ENCODE measurements around the gene CD80.
A peak's percentile ranks its signal among the peaks of the same experiment; 100 is the strongest.
"Not testable (repeated sequence)": the region's sequence is repeated elsewhere in the genome, so short reads cannot be mapped to it uniquely, and the experiment has no call there.

Gene CD80, protein sequence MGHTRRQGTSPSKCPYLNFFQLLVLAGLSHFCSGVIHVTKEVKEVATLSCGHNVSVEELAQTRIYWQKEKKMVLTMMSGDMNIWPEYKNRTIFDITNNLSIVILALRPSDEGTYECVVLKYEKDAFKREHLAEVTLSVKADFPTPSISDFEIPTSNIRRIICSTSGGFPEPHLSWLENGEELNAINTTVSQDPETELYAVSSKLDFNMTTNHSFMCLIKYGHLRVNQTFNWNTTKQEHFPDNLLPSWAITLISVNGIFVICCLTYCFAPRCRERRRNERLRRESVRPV

DNA sequence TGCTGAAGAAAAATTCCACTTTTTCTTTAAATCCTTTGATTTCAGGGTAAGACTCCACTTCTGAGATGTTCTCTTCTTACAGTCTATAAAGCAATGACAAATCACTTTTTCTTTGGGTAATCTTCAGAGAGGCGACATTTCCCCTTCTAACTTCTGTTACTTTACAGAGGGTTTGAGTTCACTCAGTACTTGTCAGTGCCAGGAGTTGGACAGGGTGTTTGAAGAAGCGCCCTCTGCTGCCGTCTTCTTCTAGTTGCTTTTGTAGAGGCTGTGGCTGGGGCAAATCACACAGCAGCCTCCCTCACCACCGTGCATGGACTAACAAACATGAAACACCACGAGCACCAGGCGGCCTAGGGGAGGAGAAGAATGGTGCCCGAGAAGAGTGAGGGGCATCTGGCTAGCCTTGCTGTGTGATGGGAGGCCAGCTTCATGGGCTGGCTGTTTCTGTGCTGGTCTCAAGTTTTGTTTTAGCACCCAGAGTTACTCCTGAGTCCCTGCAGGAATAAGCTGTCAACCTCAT, at the start of gene CD80:
TSS of gene CD80 (minus strand) at position 174 of the 523 bp plus-strand sequence. CDS start 1,886 bp downstream, outside the sequence.
- peak; percentile 69 to 78 for DNase-seq

GRCh38 chr3:119608405-119609000, 49.1 kb upstream of the CD80 start:
- no peak for DNase-seq

GRCh38 chr3:119604878-119605277, 45.5 kb upstream of the CD80 start:
- no peak for DNase-seq

DNA sequence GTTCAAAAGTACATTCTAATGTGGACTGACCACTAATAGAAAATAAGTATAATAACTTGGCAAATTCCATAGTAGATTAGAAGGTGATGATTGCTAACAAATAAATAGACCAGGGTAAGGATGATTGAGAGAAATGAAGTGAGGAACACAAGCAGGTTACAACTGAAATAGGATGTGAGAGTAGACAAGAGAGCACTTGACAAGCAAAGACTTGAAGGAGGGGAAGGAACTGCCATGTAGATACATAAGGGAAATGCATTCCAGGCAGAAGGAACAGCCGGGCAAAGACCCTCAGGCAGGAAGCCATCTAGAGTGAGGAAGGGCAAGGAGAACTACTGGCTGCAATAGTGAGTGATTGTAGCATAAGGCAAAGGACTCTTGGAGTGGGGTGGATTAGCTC, 43.3 kb upstream of the CD80 start:
- DNase-seq = no peak

DNA sequence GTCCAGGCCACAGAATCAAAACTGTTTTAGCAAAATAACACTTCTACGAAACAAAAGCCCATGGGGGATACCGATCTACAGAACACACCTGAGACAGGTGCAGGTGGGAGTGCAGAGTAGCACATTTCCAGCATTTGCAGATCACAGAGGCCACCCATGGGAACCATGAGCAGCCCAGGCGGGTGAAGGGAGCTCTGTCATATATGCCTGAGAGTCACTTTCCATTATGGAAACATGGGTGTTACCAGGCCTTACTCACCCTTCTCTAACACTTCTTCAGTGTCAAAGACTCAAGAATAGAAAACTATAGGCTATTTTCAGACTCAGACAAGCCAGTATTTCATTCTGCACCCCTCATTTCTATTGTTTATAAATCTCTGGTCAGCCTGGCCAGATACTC, 41.7 kb upstream of the CD80 start:
- DNase-seq = no peak

DNA sequence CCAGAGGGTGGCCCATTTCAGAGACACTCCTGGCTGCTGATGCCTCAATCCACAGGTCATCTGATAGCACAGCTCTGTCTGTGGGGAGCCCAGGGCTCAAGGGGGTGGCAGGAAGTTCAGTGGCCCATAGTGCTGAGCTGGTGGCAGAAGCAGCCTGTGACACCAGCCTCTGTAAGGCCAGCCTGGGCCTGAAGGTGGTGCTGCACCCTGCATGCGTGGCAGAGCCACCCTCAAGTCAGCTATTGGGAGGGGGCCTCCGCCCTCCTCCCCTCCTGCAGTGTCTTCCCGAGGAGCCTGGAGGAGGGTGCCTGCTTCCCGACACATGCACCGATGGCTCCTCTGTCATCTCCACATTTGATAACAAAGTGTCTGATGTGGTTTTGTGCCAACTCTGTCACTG, 41.3 kb upstream of the CD80 start:
- peak; percentile 12 to 32 for DNase-seq

- DNase-seq = no peak
Observed at GRCh38 chr3:119599558-119600174, 40.3 kb upstream of the CD80 start.

- no peak for DNase-seq
Observed at GRCh38 chr3:119598410-119599098, 39.1 kb upstream of the CD80 start.

DNA sequence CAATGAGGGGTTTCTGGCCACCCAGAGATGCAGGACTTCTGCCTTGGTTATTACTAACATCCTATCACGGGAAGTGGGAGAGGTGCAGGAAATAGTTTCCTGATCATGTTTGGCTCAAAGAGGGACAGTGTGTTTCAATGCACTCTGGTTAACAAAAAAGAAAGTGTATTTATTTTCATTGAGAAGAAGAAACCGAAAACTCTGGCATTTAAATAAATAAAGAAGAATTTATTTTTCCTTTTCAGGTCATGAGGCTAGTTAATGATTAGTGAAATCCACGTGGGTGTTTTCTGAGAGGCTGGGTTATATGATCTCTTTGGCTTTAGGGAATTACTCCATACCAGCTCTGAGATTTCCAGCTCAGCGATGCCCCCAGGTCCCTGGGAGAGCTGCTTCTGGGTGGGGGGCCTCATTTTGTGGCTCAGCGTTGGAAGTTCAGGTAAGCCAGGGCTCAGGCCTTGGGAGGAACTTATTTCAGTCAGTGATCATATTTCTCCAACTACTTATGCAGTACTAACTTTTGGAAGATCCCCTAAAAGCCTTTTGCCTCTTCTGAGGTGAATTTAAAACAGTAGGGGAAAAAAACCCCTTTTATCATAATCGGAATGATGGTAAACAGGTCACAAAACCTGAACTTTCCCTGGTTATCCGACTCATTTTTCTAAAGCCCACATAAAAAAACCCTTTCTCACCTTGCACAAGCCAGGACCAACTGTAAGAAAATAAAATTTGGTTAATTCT, 38.3 kb upstream of the CD80 start, which contains the start of gene PLA1A:
TSS of gene PLA1A (plus strand) at position 338 of the 741 bp plus-strand sequence. CDS start at position 367, 29 bp downstream.
- DNase-seq = no peak

- DNase-seq = no peak
Observed at GRCh38 chr3:119596398-119596797, 37.0 kb upstream of the CD80 start.

DNA sequence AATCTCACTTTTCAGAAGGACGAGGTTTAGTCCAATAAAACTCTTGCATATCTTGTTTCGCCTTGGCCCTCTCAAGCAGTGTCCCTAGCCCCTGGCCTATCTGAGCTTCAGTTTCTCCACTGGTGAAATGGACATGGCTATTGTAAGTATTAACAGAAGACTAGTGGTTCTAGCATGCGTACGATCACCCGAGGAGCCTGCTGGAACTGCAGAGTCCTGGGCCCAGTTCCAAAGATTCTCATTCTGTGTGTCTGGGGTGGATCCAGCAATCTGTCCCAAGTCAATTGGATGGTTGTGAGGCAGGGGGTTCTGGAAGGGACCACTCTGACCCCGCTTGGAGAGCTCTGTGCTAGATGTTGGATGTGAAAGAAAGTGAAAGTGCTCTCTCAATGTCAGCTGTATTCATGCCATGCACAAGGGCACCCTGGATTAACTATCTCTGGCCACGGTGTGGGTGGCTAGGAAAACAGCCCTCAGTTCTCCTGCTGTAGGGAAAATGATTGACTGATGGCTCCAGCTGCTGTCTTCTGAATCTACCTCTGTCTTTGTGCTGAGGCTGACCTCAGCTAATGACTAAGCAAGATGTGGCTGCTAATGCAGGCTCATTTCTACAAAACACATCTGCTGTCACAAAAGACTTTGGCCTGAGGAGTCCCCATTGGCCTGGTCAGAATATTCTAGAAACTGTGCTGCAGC, 36.4 kb upstream of the CD80 start:
- DNase-seq = no peak

GRCh38 chr3:119594929-119595328, 35.5 kb upstream of the CD80 start:
- DNase-seq = not testable (repeated sequence)

GRCh38 chr3:119594066-119594465, 34.7 kb upstream of the CD80 start:
- DNase-seq = no peak

GRCh38 chr3:119592861-119593260, 33.4 kb upstream of the CD80 start:
- no peak for DNase-seq

- no peak for DNase-seq
Observed at GRCh38 chr3:119590706-119591105, 31.3 kb upstream of the CD80 start.

GRCh38 chr3:119589102-119589773, 29.8 kb upstream of the CD80 start:
- DNase-seq = peak in 1 of 2 donors; percentile 31

DNA sequence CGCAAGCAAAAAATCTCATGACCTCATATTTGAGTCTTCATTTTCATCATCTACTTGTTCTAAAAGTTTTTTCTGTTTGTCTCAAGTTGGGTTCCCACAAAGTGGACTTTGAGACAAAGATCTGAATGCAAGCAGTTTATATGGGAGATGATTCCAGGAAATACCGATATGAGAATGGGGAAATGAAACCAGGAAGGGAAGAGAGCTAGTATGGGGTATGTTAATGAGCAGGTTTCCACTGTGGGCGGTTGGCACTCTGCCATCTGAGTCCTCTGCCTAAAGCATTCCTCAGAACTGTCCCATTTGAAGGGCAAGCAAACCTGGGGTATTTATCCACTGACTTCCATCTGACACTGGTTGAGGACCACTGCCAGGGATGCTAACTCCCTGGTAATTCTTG, 28.7 kb upstream of the CD80 start:
- DNase-seq = peak; percentile 24 to 63

GRCh38 chr3:119586733-119587172, 27.3 kb upstream of the CD80 start:
- no peak for DNase-seq

DNA sequence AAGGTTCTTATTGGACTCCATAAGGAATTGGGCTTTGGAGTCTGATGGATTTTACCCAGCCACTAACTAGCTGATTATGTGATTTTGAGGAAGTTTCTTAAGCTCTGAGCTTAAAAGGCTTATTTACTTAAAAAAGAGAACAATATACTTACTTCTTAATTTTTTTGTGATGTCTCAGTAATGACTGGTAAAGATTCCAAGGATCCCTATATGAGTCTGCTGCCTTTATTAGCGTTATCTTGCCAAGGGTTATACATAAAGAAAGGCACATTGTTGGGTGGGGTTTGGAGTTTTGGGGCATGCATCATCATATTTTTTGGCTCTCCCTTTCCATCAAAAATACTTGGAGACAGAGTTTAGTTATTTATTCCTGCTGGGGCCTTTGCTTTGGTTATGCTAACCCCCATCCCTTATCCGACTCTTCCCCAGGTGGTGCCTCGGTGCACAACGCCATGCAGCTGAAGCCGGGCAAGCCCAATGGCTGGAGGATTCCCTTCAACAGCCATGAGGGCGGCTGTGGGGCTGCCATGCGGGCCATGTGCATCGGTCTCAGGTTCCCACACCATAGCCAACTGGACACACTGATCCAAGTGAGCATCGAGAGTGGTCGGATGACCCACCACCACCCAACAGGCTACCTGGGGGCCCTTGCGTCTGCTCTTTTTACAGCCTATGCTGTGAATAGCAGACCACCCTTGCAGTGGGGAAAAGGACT, 26.6 kb upstream of the CD80 start:
- DNase-seq = no peak

- no peak for DNase-seq
Observed at GRCh38 chr3:119585208-119585607, 25.8 kb upstream of the CD80 start.
